Ectodermal cell (in vitro differentiated cells): ENCODE results near the gene NPHP4.

ENCODE experiments used
- H3K27ac ChIP-seq: 2 replicates; pipeline ENCODE4 v1.7.0; 2013; ENCODE audit warnings: mild to moderate bottlenecking, low read depth, low read length; ENCODE audit not compliant: insufficient read depth, poor library complexity, severe bottlenecking
- H3K27me3 ChIP-seq: 2 replicates; pipeline ENCODE4 v1.7.0; 2013; ENCODE audit warnings: mild to moderate bottlenecking, low read length; ENCODE audit not compliant: insufficient read depth, control insufficient read depth, poor library complexity, severe bottlenecking
- H3K36me3 ChIP-seq: one replicate; pipeline ENCODE4 v1.7.0; 2013; ENCODE audit warnings: low read length; ENCODE audit not compliant: control insufficient read depth, insufficient read depth
- H3K4me1 ChIP-seq: one replicate; pipeline ENCODE4 v1.7.0; 2013; ENCODE audit warnings: low read length; ENCODE audit not compliant: control insufficient read depth, insufficient read depth
- H3K4me3 ChIP-seq: 2 replicates; pipeline ENCODE4 v1.7.0; 2013; ENCODE audit warnings: low read depth, low read length, control low read depth; ENCODE audit not compliant: insufficient read depth
- H3K9me3 ChIP-seq: 2 replicates; pipeline ENCODE4 v1.7.0; 2013; ENCODE audit warnings: mild to moderate bottlenecking, low read length, moderate library complexity; ENCODE audit not compliant: control insufficient read depth
- WGBS, 2 experiments: methylation state at CpG; one replicate each; pipeline ENCODE4 v1.1.7; 2013; ENCODE audit warnings: missing lambda C conversion rate in 2 of 2; 5-methylcytosine and 5-hydroxymethylcytosine counted together

NPHP4 gene

GRCh38 chr1:5920201-5920600, 72.0 kb downstream of the NPHP4 start:
- H3K27ac ChIP-seq = no peak overlapping the region
- H3K4me3 ChIP-seq = no peak overlapping the region
- no peaks in the 10 kb centered on the region for H3K9me3 ChIP-seq
- no peaks in the 10 kb centered on the region for H3K36me3 ChIP-seq
- H3K27me3 ChIP-seq = no peaks in the 10 kb centered on the region
- no peaks in the 10 kb centered on the region for H3K4me1 ChIP-seq
- WGBS, 2 experiments = 94% methylated on average over 17 of the region's 17 CpGs

DNA sequence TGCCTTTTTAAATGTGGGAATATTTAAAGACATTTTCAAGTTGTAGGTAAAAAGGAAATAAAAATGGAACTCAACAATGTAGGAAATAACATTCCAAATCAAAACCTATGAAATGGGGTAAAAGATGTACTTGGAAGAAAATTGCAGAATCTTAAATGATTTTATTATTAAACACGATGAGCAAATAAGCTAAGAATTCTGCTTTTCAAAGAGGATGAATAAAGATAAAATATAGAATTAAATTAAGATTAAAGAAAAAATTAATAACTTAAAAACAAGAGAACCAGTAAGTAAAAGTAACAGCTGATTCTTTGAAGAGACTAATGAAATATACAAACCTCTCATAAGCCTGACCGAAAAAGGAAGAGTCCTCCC, 74.0 kb downstream of the NPHP4 start:
- peaks cover 3% of the 10 kb centered on the region for H3K4me1 ChIP-seq
- no peak overlapping the region for H3K27ac ChIP-seq
- H3K27me3 ChIP-seq = no peaks in the 10 kb centered on the region
- H3K36me3 ChIP-seq = no peaks in the 10 kb centered on the region
- no peak overlapping the region for H3K4me3 ChIP-seq
- no peaks in the 10 kb centered on the region for H3K9me3 ChIP-seq
- WGBS, 2 experiments = 100% methylated on average over 1 of the region's 2 CpGs; no CpG with 5 or more reads in 1 of the 2 experiments

DNA sequence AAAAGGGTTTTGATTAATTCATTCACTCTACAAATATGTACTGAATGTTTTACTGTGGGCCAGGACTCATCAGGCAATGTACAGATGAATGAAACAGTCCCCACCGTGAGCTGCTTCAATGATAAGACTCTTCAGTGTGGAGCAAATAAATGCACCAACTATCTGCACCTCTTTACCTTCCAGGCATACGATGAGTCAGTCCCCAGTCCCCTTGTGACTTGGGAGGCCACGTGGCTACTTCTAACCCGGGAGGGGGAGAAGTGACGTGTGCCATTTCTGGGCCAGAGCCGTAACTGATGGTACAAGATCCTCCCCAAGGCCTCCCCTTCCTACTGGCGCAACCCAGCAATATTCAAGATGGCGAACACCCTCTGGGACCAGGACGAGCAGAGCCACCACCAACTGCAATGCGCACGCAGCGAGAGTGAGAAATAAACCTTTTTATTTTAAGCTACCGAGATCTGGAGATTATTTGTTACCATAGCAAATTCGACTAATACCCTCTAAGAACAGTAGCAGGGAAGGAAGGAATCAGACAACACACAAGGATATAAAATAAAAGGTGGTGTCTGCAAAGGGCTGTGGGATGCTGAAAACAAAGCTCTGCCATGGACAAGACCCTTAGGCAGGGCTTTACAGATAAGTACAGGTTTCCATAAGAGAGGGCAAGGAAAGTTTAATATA, 74.5 kb downstream of the NPHP4 start:
- Histone ChIP-seq H3K4me1 (peaks cover 3% of the 10 kb centered on the region), H3K27ac (no peak overlapping the region), H3K27me3 (no peaks in the 10 kb centered on the region), H3K36me3 (no peaks in the 10 kb centered on the region), H3K4me3 (no peak overlapping the region), H3K9me3 (no peaks in the 10 kb centered on the region)
- 92 to 93% methylated on average over 13 to 14 of the region's 14 CpGs for WGBS, 2 experiments

- H3K27me3 ChIP-seq = no peaks in the 10 kb centered on the region
- H3K27ac ChIP-seq = no peak overlapping the region
- 74 to 95% methylated on average over 3 of the region's 3 CpGs for WGBS, 2 experiments
- no peaks in the 10 kb centered on the region for H3K36me3 ChIP-seq
- no peaks in the 10 kb centered on the region for H3K9me3 ChIP-seq
- H3K4me1 ChIP-seq = peaks cover 3% of the 10 kb centered on the region
- H3K4me3 ChIP-seq = no peak overlapping the region
Measured at GRCh38 chr1:5917281-5917590, 75.0 kb downstream of the NPHP4 start.

- no peaks in the 10 kb centered on the region for H3K9me3 ChIP-seq
- peaks cover 3% of the 10 kb centered on the region for H3K4me1 ChIP-seq
- WGBS, 2 experiments = 91 to 97% methylated on average over 10 of the region's 10 CpGs
- H3K36me3 ChIP-seq = no peaks in the 10 kb centered on the region
- no peak overlapping the region for H3K4me3 ChIP-seq
- no peak overlapping the region for H3K27ac ChIP-seq
- H3K27me3 ChIP-seq = no peaks in the 10 kb centered on the region
Measured at GRCh38 chr1:5916572-5917280, 75.5 kb downstream of the NPHP4 start.

- Histone ChIP-seq H3K36me3 (no peaks in the 10 kb centered on the region), H3K4me1 (peaks cover 3% of the 10 kb centered on the region), H3K9me3 (no peaks in the 10 kb centered on the region), H3K27me3 (no peaks in the 10 kb centered on the region), H3K4me3 (no peak overlapping the region), H3K27ac (no peak overlapping the region)
- 71 to 72% methylated on average over 10 to 11 of the region's 11 CpGs for WGBS, 2 experiments
Measured at GRCh38 chr1:5915587-5916571, 76.3 kb downstream of the NPHP4 start.

GRCh38 chr1:5914676-5915365, 77.4 kb downstream of the NPHP4 start:
- Histone ChIP-seq H3K27me3 (no peaks in the 10 kb centered on the region), H3K27ac (no peak overlapping the region), H3K9me3 (no peaks in the 10 kb centered on the region), H3K36me3 (no peaks in the 10 kb centered on the region), H3K4me3 (no peak overlapping the region), H3K4me1 (peaks cover 3% of the 10 kb centered on the region)
- WGBS, 2 experiments = 85 to 88% methylated on average over 14 of the region's 14 CpGs

GRCh38 chr1:5913876-5914275, 78.3 kb downstream of the NPHP4 start:
- no peaks in the 10 kb centered on the region for H3K27me3 ChIP-seq
- H3K9me3 ChIP-seq = no peaks in the 10 kb centered on the region
- no peak overlapping the region for H3K27ac ChIP-seq
- no peaks in the 10 kb centered on the region for H3K36me3 ChIP-seq
- H3K4me3 ChIP-seq = no peak overlapping the region
- peaks cover 3% of the 10 kb centered on the region for H3K4me1 ChIP-seq
- 92 to 96% methylated on average over 9 of the region's 10 CpGs for WGBS, 2 experiments

DNA sequence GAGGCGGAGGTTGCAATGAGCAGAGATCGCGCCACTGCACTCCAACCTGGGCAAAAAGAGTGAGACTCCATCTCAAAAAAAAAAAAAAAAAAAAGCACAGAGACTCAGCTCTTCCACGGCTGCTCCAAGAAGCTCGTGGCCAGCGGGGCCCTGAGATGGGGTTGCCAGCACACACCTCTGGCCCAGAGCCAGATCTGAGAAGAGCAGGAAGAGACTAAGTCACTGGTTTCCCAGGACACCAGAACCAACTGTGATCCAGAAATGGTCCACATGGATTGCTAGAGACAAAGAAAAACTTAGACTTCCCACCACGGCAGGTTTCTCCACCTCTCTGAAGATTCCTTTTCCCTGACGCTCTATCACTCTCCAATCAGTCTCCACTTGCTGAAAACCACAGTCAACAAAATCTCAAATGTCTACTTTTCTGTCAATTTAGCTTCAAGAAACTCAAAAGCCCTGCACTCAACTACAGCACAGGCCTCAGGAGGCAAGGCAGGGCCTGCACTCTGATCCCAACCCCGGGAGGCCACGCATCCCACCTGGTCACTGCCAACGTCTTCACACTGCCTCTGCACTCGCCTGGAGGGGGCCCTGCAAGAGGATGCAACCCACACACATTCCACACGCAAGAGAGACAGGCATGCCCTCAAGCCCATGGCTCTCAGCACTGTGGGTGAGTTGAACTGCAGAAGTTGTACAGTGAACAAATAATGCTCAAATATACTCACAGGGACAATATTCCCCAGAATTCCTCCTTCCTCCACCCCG, 79.0 kb downstream of the NPHP4 start:
- Histone ChIP-seq H3K36me3 (no peaks in the 10 kb centered on the region), H3K27me3 (no peaks in the 10 kb centered on the region), H3K4me1 (peaks cover 3% of the 10 kb centered on the region), H3K9me3 (no peaks in the 10 kb centered on the region), H3K4me3 (no peak overlapping the region), H3K27ac (no peak overlapping the region)
- 84 to 86% methylated on average over 14 of the region's 14 CpGs for WGBS, 2 experiments
